PC-3 (cell line): ENCODE data around the gene CAPN1.

Experiments used
- CTCF ChIP-seq: fragments of 300-600 bp; sonication (generic); conservative IDR thresholded peaks from 2 replicates; pipeline ENCODE4 v1.5.1; 2017; ENCODE audit warnings: antibody characterized with exemption, low read depth, mild to moderate bottlenecking, low read length
- EZH2 ChIP-seq: fragments of 300-600 bp; sonication (generic); IDR thresholded peaks from one replicate; pipeline ENCODE4 v1.6.1; 2017; ENCODE audit warnings: antibody characterized with exemption, mild to moderate bottlenecking, low read length; ENCODE audit not compliant: unreplicated experiment
- EZH2phosphoT487 ChIP-seq: fragments of 300-600 bp; sonication (generic); IDR thresholded peaks from 2 replicates; pipeline ENCODE4 v1.6.1; 2018; ENCODE audit warnings: mild to moderate bottlenecking, antibody characterized with exemption, low read length, borderline replicate concordance

- no peak for TF ChIP-seq CTCF
- no peak for TF ChIP-seq EZH2
- TF ChIP-seq EZH2phosphoT487: no peak
Observed at GRCh38 chr11:65184146-65184545, 2.4 kb downstream of the CAPN1 start.
